HUDEP-2 (cell line): Measurements from ENCODE around the gene HBS1L.
A peak's percentile ranks its signal among the peaks of the same experiment; 100 is the strongest.
"Not testable (repeated sequence)": the region's sequence is repeated elsewhere in the genome, so short reads cannot be mapped to it uniquely, and the experiment has no call there.

Experiments
- DNase-seq, 76 experiments: peaks; one replicate each; lab custom pipeline; 2025; ENCODE audit not compliant: unreplicated experiment in 76 of 76; lab: John Stamatoyannopoulos, UW

The HBS1L gene

GRCh38 chr6:135081966-135082365 is 27.3 kb upstream of the HBS1L start:
- DNase-seq: no peak

DNA sequence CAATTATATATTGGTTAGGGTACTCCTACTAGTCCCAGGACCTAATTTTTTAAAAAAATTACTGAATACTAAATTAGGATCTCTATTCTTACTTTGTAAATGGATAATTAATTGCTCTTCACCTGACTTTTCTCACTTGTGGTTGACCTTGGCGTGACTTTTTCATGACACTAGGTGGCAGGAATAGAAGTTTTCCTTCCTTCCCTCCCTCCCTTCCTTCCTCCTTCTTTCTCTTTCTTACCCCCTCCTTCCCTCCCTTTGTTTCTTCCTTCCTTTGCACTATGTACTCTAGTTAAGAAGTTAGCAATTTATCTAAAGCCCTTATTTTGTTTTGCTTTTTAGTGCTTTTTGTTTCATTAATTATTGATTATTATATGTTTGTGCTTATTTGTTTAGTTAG is 20.4 kb upstream of the HBS1L start:
- DNase-seq: peak in 22 of 76 experiments; percentile 18 to 71 (median 47)

GRCh38 chr6:135073756-135074393 is 19.3 kb upstream of the HBS1L start:
- DNase-seq: peak in 58 of 76 experiments; percentile 15 to 100 (median 84)

DNA sequence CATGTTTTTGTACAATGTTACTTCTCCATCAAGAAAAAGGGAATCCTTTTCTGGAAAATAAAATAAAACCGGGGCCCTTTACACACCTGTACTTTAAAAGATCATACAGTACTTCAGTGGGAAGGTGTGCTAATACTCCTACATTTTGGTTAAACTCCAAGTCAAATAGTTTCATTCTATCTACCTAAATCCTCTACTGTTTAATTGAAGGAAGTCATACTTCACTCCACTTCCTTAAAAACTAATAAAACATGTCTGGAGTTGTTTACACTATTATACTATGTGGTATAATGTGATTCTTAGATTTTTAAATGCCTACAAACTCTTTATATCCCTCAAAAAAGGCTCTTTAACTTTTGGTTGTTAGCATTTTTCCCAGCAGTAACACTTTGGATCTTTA is 18.6 kb upstream of the HBS1L start:
- no peak for DNase-seq

DNA sequence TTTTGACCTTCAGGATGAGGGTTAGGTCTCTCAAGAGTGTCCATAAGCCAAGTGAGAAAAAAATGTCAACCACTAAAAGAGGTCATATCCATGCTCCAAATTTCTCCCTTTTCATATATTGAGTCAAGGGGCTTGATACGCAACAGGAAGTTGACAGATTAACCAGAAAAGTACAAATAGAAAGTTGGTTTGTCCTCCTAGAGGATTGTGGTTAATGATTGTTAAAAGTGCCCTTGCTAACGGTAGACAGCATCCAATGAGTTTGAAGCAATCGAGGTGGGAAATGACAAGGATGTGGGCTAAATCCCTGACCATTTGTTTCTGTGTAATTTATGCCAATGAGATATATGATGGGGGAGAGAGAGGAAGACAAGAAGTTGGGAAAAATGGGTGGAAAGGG is 18.1 kb upstream of the HBS1L start:
- DNase-seq: no peak

GRCh38 chr6:135071541-135071940 is 16.9 kb upstream of the HBS1L start:
- DNase-seq: no peak

GRCh38 chr6:135067911-135068310 is 13.3 kb upstream of the HBS1L start:
- DNase-seq: no peak

- DNase-seq: no peak
These were observed 12.2 kb upstream of the HBS1L start for GRCh38 chr6:135066806-135067205.

- no peak for DNase-seq
These were observed 11.8 kb upstream of the HBS1L start for GRCh38 chr6:135066397-135066796.

- no peak for DNase-seq
These were observed 10.0 kb upstream of the HBS1L start for GRCh38 chr6:135064586-135064985.

GRCh38 chr6:135063926-135064325 is 9.3 kb upstream of the HBS1L start:
- DNase-seq: no peak

- DNase-seq: no peak
These were observed 8.1 kb upstream of the HBS1L start for GRCh38 chr6:135062735-135063134.

GRCh38 chr6:135060076-135060475 is 5.5 kb upstream of the HBS1L start:
- DNase-seq: no peak

- not testable (repeated sequence) for DNase-seq
These were observed 3.7 kb upstream of the HBS1L start for GRCh38 chr6:135058299-135058698.

GRCh38 chr6:135056632-135057031 is 2.0 kb upstream of the HBS1L start:
- DNase-seq: no peak

DNA sequence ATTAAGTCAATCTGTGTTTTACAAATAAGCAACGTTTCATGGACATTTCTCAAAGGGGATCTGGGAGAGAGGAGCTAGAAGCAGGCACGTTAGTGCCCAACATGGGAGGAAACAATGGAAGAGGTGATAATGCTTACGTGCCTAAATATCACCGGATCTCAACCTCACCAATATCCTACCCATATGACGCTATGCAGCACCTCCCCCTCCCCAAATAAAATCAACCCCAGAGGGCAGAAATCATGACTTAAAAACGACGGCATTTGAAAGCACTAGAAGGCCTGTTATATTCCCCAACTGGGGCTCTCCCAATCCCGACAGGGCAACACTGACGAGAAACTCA is 425 bp downstream of the HBS1L start:
- peak in 22 of 76 experiments; percentile 34 to 83 (median 64) for DNase-seq

GRCh38 chr6:135053406-135053805 is 1.2 kb downstream of the HBS1L start:
- DNase-seq: peak in 16 of 76 experiments; percentile 18 to 63 (median 34)

DNA sequence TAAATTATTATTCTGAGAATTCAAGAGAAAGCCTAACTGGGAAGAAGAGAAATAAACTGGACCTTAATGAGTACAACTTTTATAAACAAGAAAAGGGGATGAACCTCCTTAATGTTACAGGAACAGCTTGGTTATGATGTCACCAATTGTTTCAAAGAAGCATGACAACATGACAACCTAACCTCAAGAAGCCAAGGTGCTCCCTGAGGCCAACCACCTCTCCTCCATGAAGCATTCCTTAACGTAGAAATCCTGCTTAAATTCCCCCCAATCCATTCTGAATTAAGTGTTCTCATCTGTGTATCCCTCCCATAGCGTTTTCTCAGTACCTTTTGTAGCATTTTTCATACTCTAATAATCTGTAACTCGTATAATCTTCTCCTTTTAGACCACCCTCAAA is 1.7 kb downstream of the HBS1L start:
- peak in 16 of 76 experiments; percentile 12 to 60 (median 37) for DNase-seq

GRCh38 chr6:135048915-135049314 is 5.7 kb downstream of the HBS1L start:
- DNase-seq: peak in 1 of 76 experiments; percentile 21

- DNase-seq: no peak
These were observed 7.3 kb downstream of the HBS1L start for GRCh38 chr6:135047336-135047735.

DNA sequence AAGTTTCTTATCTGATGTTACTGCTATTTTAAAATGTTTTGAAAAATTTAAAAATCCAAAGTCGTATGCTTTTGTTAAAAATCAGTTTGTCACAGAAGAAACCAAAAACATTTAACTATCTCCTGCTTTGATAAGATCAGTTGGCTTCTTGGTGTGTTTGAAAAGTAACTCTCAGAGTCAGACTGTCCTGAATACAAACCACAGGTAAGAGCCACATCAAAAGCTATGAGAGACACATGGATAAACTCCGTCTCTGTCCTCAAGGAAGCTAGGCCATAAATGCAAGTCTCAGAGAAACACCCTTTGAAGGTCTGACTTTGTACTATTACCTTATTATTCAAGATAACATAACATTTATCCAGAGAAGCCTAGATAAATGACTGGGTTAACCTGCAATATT is 7.7 kb downstream of the HBS1L start:
- no peak for DNase-seq

GRCh38 chr6:135044639-135045038 is 10.0 kb downstream of the HBS1L start:
- no peak for DNase-seq

GRCh38 chr6:135043846-135044245 is 10.8 kb downstream of the HBS1L start:
- DNase-seq: peak in 9 of 76 experiments; percentile 9 to 46 (median 27)
